Neural crest cell (in vitro differentiated cells): ENCODE data around the gene KLF8. TPM values are rescaled to one million over a fixed set of nuclear protein-coding genes. Genes with fewer than 3 reads are reported as not detected.

Experiments
- DNase-seq: peaks from one replicate; pipeline ENCODE4 v3.0.0; 2021; ENCODE audit warnings: low read depth, mixed read lengths, low spot score
- H3K27ac Mint-ChIP-seq: one replicate; pipeline ENCODE4 v1.8.0; 2021; ENCODE audit warnings: mild to moderate bottlenecking, mixed read lengths; ENCODE audit not compliant: unreplicated experiment
- H3K27me3 Mint-ChIP-seq: 2 replicates; pipeline ENCODE4 v1.8.0; 2021; ENCODE audit warnings: low read depth, mild to moderate bottlenecking, mixed read lengths
- H3K36me3 Mint-ChIP-seq: 2 replicates; pipeline ENCODE4 v1.8.0; 2021; ENCODE audit warnings: low read depth, mild to moderate bottlenecking, mixed read lengths
- H3K4me1 Mint-ChIP-seq: 2 replicates; pipeline ENCODE4 v1.8.0; 2021; ENCODE audit warnings: mixed read lengths
- H3K4me3 Mint-ChIP-seq: one replicate; pipeline ENCODE4 v1.8.0; 2021; ENCODE audit warnings: mild to moderate bottlenecking, mixed read lengths
- H3K9me3 Mint-ChIP-seq: 2 replicates; pipeline ENCODE4 v1.8.0; 2021; ENCODE audit warnings: mixed read lengths
- CTCF ChIP-seq: fragments of 200-600 bp; sonication (generic); conservative IDR thresholded peaks from 2 replicates; pipeline ENCODE4 v1.5.0; 2021; ENCODE audit warnings: antibody characterized with exemption, mild to moderate bottlenecking
- total RNA-seq: library from RNA; stranded (reverse); gene quantifications from 2 replicates; pipeline ENCODE4 v1.2.1, GENCODE V29; 2021

KLF8 gene
- total RNA-seq, 1 donor from 2014 or later = 2.6 TPM

GRCh38 chrX:56233682-56234081 lies 1.5 kb downstream of the KLF8 start:
- Mint-ChIP-seq H3K27ac (no peak overlapping the region), H3K9me3 (no peaks in the 10 kb centered on the region)

GRCh38 chrX:56248492-56248891 lies 16.3 kb downstream of the KLF8 start:
- H3K4me3 Mint-ChIP-seq = no peak overlapping the region
- H3K9me3 Mint-ChIP-seq = no peaks in the 10 kb centered on the region
- no peaks in the 10 kb centered on the region for H3K4me1 Mint-ChIP-seq
- no peaks in the 10 kb centered on the region for H3K36me3 Mint-ChIP-seq
- DNase-seq = peak; percentile 30
- H3K27me3 Mint-ChIP-seq = no peaks in the 10 kb centered on the region
- no peak overlapping the region for H3K27ac Mint-ChIP-seq
- peak; percentile 75 for TF ChIP-seq CTCF

More at GRCh38 chrX:56233682-56234081, 1.5 kb downstream of the KLF8 start:
- TF ChIP-seq CTCF = peak; percentile 17
- peak overlapping the region; percentile 79 for H3K4me3 Mint-ChIP-seq
- DNase-seq = no peak
- peaks cover 52% of the 10 kb centered on the region for H3K27me3 Mint-ChIP-seq
- no peaks in the 10 kb centered on the region for H3K4me1 Mint-ChIP-seq
- H3K36me3 Mint-ChIP-seq = no peaks in the 10 kb centered on the region

- peaks cover 6% of the 10 kb centered on the region for H3K36me3 Mint-ChIP-seq
- DNase-seq = no peak
- no peak for TF ChIP-seq CTCF
- peaks cover 11% of the 10 kb centered on the region for H3K9me3 Mint-ChIP-seq
- H3K4me3 Mint-ChIP-seq = no peak overlapping the region
- H3K4me1 Mint-ChIP-seq = no peaks in the 10 kb centered on the region
- H3K27me3 Mint-ChIP-seq = no peaks in the 10 kb centered on the region
- no peak overlapping the region for H3K27ac Mint-ChIP-seq
These were observed 21.9 kb downstream of the KLF8 start for GRCh38 chrX:56253832-56254703.

GRCh38 chrX:56268888-56269287 lies 36.7 kb downstream of the KLF8 start:
- no peak for TF ChIP-seq CTCF
- Mint-ChIP-seq H3K27me3 (no peaks in the 10 kb centered on the region), H3K36me3 (no peaks in the 10 kb centered on the region), H3K4me3 (no peak overlapping the region), H3K27ac (no peak overlapping the region), H3K9me3 (no peaks in the 10 kb centered on the region), H3K4me1 (no peaks in the 10 kb centered on the region)
- DNase-seq = no peak

GRCh38 chrX:56278692-56279091 lies 46.5 kb downstream of the KLF8 start:
- no peaks in the 10 kb centered on the region for H3K27me3 Mint-ChIP-seq
- no peak for TF ChIP-seq CTCF
- H3K36me3 Mint-ChIP-seq = no peaks in the 10 kb centered on the region
- no peak overlapping the region for H3K4me3 Mint-ChIP-seq
- H3K27ac Mint-ChIP-seq = no peak overlapping the region
- H3K9me3 Mint-ChIP-seq = no peaks in the 10 kb centered on the region
- DNase-seq = no peak
- no peaks in the 10 kb centered on the region for H3K4me1 Mint-ChIP-seq
